A673 (cell line): ENCODE results near the gene PPP2CA.

Source experiments
- CTCF ChIP-seq: fragments of 300-800, 200-600 bp; sonication (generic); conservative IDR thresholded peaks from 2 replicates; pipeline ENCODE4 v1.5.1; 2017; ENCODE audit warnings: low read depth, mild to moderate bottlenecking, antibody characterized with exemption, low read length, moderate library complexity, mixed read lengths
- EZH2 ChIP-seq: fragments of 200-600 bp; sonication (generic); IDR thresholded peaks from 2 replicates; pipeline ENCODE4 v1.6.1; 2017; ENCODE audit warnings: borderline replicate concordance, low read depth, mild to moderate bottlenecking, mixed read lengths, antibody characterized with exemption, low read length; ENCODE audit not compliant: poor library complexity, severe bottlenecking

- TF ChIP-seq CTCF: no peak
- TF ChIP-seq EZH2: no peak
Observed at GRCh38 chr5:134203630-134204029, 22.2 kb downstream of the PPP2CA start.
